Measurements from ENCODE around the gene SIGLEC11. TPM values are rescaled to one million over a fixed set of nuclear protein-coding genes. Genes with fewer than 3 reads are reported as not detected.

Gene SIGLEC11
- total RNA-seq, 1 experiment from 2014 or later: not detected

GRCh38 chr19:49910179-49910578, 50.8 kb downstream of the SIGLEC11 start:
- H3K9ac ChIP-seq (ENCODE audit: low read length): no peak overlapping the region
- intact Hi-C loops (cut with micrococcal nuclease): no loop called here
- no peak overlapping the region for H2AFZ ChIP-seq (ENCODE audit: low read length)
- H3K27me3 ChIP-seq (ENCODE audit: low read length): no peaks in the 10 kb centered on the region
- DNase-seq (no peak), ATAC-seq (no peak)
- ChIA-PET CTCF (no interaction called here), POLR2A (ENCODE audit: unreplicated experiment) (no interaction called here)
- H4K20me1 ChIP-seq (ENCODE audit: low read length): peaks cover 28% of the 10 kb centered on the region
- TF ChIP-seq EZH2phosphoT487 (IDR thresholded peaks at IDR 0.05; ENCODE audit: borderline replicate concordance, low read length): no peak
- TF ChIP-seq CTCF (conservative IDR thresholded peaks at IDR 0.05; ENCODE audit: low read depth, low read length): no peak
- no peak for TF ChIP-seq EZH2 (IDR thresholded peaks at IDR 0.05; ENCODE audit: low read length, unreplicated experiment)
- no peak overlapping the region for H3K4me2 ChIP-seq (ENCODE audit: low read length)
- H3K4me1 ChIP-seq (ENCODE audit: insufficient read depth, low read length): no peaks in the 10 kb centered on the region
- no peaks in the 10 kb centered on the region for H3K9me3 ChIP-seq (ENCODE audit: low read length)
- no peaks in the 10 kb centered on the region for H3F3A ChIP-seq (ENCODE audit: low read length, unreplicated experiment)
- H3K79me2 ChIP-seq (ENCODE audit: low read length): peaks cover 12% of the 10 kb centered on the region; the same call in 1 of the 2 replicates
- BruUV-seq (replicated peaks): no TSS peak
- no peak overlapping the region for H3K27ac ChIP-seq (ENCODE audit: low read length)
- H3K4me3 ChIP-seq (ENCODE audit: low read length): no peak overlapping the region
- peaks cover 63% of the 10 kb centered on the region for H3K36me3 ChIP-seq (ENCODE audit: low read depth, low read length)
- no peaks in the 10 kb centered on the region for H3K9me2 ChIP-seq (replicated peaks; ENCODE audit: low read length)

DNA sequence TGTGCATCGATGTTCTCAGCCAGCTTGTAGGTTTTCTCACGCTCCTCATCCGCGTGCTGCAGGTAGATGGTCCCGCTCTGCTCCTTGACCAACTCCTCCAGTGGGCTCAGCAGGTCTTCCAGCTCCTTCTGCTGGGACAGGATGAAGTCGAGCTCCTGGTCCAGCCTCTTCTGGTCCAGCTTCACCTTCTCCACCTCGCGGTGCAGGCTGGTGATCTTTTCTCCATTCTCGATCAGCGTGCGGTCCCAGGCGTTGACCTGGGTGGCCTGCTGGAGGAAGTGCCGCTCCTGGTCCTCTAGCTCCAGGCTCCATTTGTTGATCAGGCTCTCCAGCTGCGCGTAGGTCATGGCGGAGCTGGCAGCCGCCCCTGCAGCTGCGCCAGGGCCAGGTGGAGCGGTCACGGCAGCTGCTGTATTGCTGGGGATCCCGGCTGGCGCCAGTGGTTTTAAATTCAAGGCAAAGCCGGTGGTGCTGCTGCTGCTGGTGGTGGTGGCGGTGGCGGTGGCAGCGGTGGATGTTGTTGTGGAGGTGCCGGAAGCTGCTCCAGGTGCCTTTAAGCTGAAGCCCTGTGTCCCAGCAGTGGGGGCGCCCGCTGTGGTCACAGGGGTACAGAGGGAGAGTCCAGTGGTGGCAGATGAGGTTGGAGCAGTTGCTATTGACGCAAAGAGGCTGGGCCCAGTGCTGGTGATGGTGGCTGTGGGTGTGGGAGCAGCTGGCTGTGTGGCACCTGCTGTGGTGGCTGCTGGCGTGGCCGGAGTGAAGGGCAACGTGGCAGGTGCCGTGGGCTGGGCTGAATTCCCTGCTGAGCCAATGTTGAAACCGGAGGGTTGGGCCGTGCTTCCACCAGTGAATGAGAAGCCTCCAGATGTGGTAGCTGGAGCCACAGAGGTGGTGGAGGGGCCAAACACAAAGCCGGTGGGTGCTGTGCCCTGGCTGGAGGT, 52.2 kb downstream of the SIGLEC11 start:
- H4K20me1 ChIP-seq (ENCODE audit: low read length): peaks cover 28% of the 10 kb centered on the region
- ChIA-PET CTCF (no interaction called here), POLR2A (ENCODE audit: unreplicated experiment) (no interaction called here)
- intact Hi-C loops (cut with micrococcal nuclease): no loop called here
- H3K4me2 ChIP-seq (ENCODE audit: low read length): no peak overlapping the region
- H3K9ac ChIP-seq (ENCODE audit: low read length): no peak overlapping the region
- H3K4me3 ChIP-seq (ENCODE audit: low read length): no peak overlapping the region
- TF ChIP-seq CTCF (conservative IDR thresholded peaks at IDR 0.05; ENCODE audit: low read depth, low read length) (no peak), EZH2phosphoT487 (IDR thresholded peaks at IDR 0.05; ENCODE audit: borderline replicate concordance, low read length) (no peak), EZH2 (IDR thresholded peaks at IDR 0.05; ENCODE audit: low read length, unreplicated experiment) (no peak)
- DNase-seq (no peak), ATAC-seq (no peak)
- H3K9me3 ChIP-seq (ENCODE audit: low read length): no peaks in the 10 kb centered on the region
- no peaks in the 10 kb centered on the region for H3K9me2 ChIP-seq (replicated peaks; ENCODE audit: low read length)
- no peaks in the 10 kb centered on the region for H3K27me3 ChIP-seq (ENCODE audit: low read length)
- H3K4me1 ChIP-seq (ENCODE audit: insufficient read depth, low read length): no peaks in the 10 kb centered on the region
- H3K27ac ChIP-seq (ENCODE audit: low read length): no peak overlapping the region
- H3K36me3 ChIP-seq (ENCODE audit: low read depth, low read length): peaks cover 54% of the 10 kb centered on the region
- no TSS peak for BruUV-seq (replicated peaks)
- H3K79me2 ChIP-seq (ENCODE audit: low read length): peaks cover 4% of the 10 kb centered on the region; the same call in 1 of the 2 replicates
- H3F3A ChIP-seq (ENCODE audit: low read length, unreplicated experiment): no peaks in the 10 kb centered on the region
- no peak overlapping the region for H2AFZ ChIP-seq (ENCODE audit: low read length)

Measured in PC-3 (cell line).